HFFc6 (cell line): ENCODE data around the gene SOX10. TPM values are rescaled to one million over a fixed set of nuclear protein-coding genes. Genes with fewer than 3 reads are reported as not detected.

Experiments
- DNase-seq: peaks from one replicate; pipeline ENCODE4 v3.0.0-alpha.2; 2018
- H3K27ac Mint-ChIP-seq: 2 replicates; pipeline ENCODE4 v1.8.0; 2020; ENCODE audit warnings: mild to moderate bottlenecking, mixed read lengths
- H3K27me3 Mint-ChIP-seq: 2 replicates; pipeline ENCODE4 v1.8.0; 2021; ENCODE audit warnings: mild to moderate bottlenecking, moderate library complexity, mixed read lengths; ENCODE audit not compliant: insufficient read depth
- H3K36me3 Mint-ChIP-seq: 2 replicates; pipeline ENCODE4 v1.8.0; 2021; ENCODE audit warnings: low read depth, mixed read lengths
- H3K4me1 Mint-ChIP-seq: 2 replicates; pipeline ENCODE4 v1.8.0; 2020; ENCODE audit warnings: low read depth, mixed read lengths
- H3K4me3 Mint-ChIP-seq: 2 replicates; pipeline ENCODE4 v1.8.0; 2020; ENCODE audit warnings: mild to moderate bottlenecking, moderate library complexity, mixed read lengths
- H3K9me3 Mint-ChIP-seq: 2 replicates; pipeline ENCODE4 v1.8.0; 2020; ENCODE audit warnings: mild to moderate bottlenecking, mixed read lengths
- total RNA-seq, 6 experiments: library from RNA; stranded (reverse); fragmentation: NEBNext Ultra II Directional; extraction: Animal tissue kit (Norgen Biotek cat#: 25700); gene quantifications; 2 replicates in 1 of 6; 3 replicates in 5 of 6; pipeline ENCODE4 v1.2.3, GENCODE V29; 2021
- TF ChIP-seq, protein P1 (sequence below): fragments of 200-600 bp; sonication (generic); IDR thresholded peaks from 2 replicates; pipeline ENCODE4 v1.5.0; 2021; ENCODE audit warnings: antibody characterized with exemption, mild to moderate bottlenecking

The SOX10 gene
- total RNA-seq, 6 experiments from 2014 or later: not detected

DNA sequence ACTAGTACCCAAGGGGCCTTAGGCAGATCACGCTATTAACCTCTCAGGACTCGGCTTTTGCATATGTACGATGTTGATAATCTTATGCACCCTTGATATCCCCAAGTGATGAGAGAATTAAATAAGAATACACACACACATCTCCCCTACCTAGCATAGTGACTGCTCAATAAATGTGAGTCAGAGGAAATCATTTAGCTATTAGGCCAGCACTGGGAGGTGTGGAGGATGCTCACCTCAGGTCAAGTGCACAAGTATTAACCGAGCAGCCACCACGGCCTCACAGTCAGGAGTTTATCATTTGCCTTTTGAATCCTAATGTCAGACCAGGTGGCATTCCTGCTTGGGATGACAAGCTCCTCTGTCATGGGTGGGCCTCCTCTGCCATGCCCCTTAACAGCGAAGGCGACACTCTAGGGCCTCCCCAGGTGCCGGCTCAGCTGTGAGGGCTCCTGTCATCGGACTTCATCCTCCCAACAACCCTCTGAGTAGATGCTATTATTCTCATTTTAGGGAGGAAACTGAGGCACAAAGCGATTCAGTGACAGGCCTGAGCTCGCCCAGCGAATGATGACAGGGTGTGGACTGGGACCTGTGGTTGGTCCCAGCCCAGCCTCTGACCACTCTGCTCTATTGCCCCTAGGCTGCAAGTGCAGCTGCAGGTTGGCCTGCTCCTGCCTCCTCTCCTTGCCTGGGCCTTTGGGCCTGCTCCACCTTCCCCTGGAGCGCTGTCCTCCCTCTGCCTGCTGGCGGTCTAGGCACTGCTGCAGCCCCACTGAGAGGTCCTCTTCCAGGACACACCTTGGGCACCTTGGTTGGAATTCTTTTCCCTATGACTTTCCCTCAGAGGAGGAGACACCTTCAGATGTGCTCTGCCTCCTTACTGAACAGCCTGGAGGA is 5.0 kb upstream of the SOX10 start:
- H3K36me3 Mint-ChIP-seq: no peaks in the 10 kb centered on the region
- no peaks in the 10 kb centered on the region for H3K9me3 Mint-ChIP-seq
- no peak overlapping the region for H3K4me3 Mint-ChIP-seq
- H3K4me1 Mint-ChIP-seq: no peaks in the 10 kb centered on the region
- no peak overlapping the region for H3K27ac Mint-ChIP-seq
- no peak for DNase-seq
- TF ChIP-seq, protein P1, sequence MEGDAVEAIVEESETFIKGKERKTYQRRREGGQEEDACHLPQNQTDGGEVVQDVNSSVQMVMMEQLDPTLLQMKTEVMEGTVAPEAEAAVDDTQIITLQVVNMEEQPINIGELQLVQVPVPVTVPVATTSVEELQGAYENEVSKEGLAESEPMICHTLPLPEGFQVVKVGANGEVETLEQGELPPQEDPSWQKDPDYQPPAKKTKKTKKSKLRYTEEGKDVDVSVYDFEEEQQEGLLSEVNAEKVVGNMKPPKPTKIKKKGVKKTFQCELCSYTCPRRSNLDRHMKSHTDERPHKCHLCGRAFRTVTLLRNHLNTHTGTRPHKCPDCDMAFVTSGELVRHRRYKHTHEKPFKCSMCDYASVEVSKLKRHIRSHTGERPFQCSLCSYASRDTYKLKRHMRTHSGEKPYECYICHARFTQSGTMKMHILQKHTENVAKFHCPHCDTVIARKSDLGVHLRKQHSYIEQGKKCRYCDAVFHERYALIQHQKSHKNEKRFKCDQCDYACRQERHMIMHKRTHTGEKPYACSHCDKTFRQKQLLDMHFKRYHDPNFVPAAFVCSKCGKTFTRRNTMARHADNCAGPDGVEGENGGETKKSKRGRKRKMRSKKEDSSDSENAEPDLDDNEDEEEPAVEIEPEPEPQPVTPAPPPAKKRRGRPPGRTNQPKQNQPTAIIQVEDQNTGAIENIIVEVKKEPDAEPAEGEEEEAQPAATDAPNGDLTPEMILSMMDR: no peak
- H3K27me3 Mint-ChIP-seq: peaks cover 11% of the 10 kb centered on the region; the same call in 1 of the 2 replicates

DNA sequence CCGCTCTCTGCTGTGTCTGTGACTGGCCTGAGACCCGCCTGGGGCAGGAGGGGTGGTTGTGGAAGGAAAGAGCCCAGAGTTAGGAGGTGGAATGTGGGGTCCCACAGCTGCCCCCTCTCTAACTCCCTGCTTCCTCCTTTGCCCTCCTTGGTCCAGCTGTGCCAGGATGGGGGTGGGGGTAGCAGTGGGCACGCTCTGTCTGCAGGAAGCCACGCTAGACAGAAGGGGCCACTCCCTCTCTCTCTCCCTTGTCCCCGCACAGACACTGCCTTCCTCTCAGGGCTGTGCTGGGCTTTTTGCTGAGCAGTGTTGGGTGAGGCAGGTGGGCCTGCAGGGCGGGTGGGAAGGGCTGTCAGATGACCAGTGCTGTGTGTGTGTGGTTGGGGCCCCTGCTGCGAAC is 2.0 kb upstream of the SOX10 start:
- Mint-ChIP-seq H3K27ac (no peak overlapping the region), H3K4me1 (no peaks in the 10 kb centered on the region), H3K36me3 (no peaks in the 10 kb centered on the region), H3K27me3 (peaks cover 5% of the 10 kb centered on the region; the same call in 1 of the 2 replicates), H3K4me3 (no peak overlapping the region), H3K9me3 (no peaks in the 10 kb centered on the region)
- DNase-seq: no peak
- TF ChIP-seq, protein P1: no peak

DNA sequence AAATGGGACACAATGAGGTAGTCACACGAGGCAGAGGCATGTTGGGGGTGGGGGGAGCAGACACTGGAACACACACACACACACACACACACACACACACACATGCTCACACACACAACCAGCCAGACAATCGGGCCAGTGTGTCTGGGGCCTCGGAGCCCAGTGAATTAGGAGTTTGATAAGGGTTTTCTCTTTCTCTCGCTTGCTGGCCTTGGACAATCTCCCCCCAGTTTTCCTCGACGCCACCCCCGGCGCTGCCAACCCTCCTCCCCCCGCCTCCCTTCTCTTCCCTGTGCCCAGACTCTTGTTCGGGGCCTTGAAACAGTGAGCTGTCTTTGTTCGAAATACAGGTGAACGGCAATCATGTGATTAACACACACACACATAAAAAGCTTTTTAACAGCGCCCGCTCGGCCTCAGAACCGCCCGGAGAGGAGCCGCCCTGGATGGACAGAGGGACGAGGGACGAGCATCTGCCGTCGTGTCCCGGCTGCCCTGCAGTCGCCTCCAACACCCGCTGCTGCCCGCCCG is 1.5 kb upstream of the SOX10 start:
- DNase-seq: no peak
- Mint-ChIP-seq H3K4me1 (no peaks in the 10 kb centered on the region), H3K4me3 (no peak overlapping the region), H3K27ac (no peak overlapping the region), H3K27me3 (peaks cover 5% of the 10 kb centered on the region; the same call in 1 of the 2 replicates), H3K36me3 (no peaks in the 10 kb centered on the region), H3K9me3 (no peaks in the 10 kb centered on the region)
- TF ChIP-seq, protein P1: no peak

DNA sequence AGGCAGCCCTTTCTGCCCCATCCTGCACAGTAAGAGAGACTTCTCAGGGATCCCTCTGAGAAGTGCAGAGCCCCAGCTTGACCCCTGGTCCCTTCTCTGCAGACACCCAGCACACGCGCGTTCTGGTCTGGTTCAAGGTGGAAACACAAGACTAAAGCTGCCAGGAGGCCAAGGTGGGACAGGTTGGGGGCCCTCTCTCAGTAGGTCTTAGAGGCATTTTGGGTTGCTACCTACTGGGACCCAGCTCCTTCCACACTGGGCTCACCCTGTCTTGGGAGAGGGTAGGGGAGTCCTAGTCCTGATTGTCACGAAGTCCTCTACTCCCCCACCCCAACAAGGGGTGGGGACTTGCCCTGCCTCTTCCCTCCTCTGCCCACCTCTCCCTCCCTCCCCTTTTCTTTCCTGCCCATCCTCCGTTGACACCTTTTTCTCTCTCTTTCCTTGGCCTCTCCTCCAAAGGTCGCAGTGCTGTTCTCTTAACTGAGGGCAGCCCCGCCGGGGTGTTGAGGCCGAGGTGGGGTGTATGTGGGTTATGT is 763 bp upstream of the SOX10 start:
- Mint-ChIP-seq H3K4me1 (no peaks in the 10 kb centered on the region), H3K27me3 (peaks cover 2% of the 10 kb centered on the region; the same call in 1 of the 2 replicates), H3K27ac (no peak overlapping the region), H3K4me3 (no peak overlapping the region), H3K36me3 (no peaks in the 10 kb centered on the region), H3K9me3 (no peaks in the 10 kb centered on the region)
- no peak for DNase-seq
- TF ChIP-seq, protein P1: no peak

DNA sequence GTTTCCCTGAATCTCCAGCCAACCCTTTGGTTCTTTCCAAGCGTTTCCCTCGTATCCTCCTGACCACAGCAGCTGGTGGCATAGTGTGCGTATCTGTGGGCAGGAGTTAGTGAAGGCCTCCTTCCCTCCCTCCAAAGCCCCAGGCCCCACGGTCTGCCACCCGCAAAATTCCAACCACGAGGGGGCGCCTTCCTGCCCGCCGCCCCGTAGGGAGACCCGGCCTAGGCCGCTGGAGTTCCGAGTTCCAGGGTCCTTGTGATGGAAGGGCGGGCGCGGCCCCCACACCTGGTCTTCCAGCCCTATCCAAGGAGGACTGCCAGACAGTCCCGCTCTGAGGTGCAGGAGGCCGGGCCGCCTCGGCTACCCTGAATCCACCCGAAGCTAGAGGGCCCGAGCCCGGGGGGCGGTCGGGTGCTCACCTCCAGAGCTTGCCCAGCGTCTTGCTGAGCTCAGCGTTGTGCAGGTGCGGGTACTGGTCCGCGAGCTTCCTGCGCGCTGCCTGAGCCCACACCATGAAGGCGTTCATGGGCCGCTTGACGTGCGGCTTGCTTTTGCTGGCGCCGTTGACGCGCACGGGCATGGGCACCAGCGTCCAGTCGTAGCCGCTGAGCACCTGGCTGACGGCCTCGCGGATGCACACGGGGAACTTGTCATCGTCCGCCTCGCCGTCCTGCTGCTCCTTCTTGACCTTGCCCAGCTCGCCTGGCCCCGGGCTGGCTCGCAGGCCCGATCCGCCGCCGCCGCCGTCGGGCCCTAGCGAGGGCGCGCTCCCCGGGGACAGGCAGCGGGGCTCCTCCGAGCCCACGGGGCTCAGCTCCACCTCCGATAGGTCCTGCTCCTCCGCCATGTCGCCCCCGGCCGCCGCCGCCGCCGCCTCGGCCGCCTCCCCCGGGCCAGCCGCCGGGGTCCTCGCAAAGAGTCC is 1.2 kb downstream of the SOX10 start:
- no peaks in the 10 kb centered on the region for H3K36me3 Mint-ChIP-seq
- TF ChIP-seq, protein P1: peak; percentile 68
- no peak overlapping the region for H3K27ac Mint-ChIP-seq
- H3K4me3 Mint-ChIP-seq: no peak overlapping the region
- H3K4me1 Mint-ChIP-seq: no peaks in the 10 kb centered on the region
- H3K27me3 Mint-ChIP-seq: peaks cover 2% of the 10 kb centered on the region; the same call in 1 of the 2 replicates
- H3K9me3 Mint-ChIP-seq: no peaks in the 10 kb centered on the region
- no peak for DNase-seq
